ENCODE measurements around the gene STAG1.
A peak's percentile ranks its signal among the peaks of the same experiment; 100 is the strongest.

Gene STAG1

GRCh38 chr3:136545664-136546268, 206.4 kb downstream of the STAG1 start:
- TF ChIP-seq CTCF (IDR thresholded peaks at IDR 0.05; ENCODE audit: insufficient read depth, low read depth, low read length, missing control alignments) = peak; percentile 6
- H3K4me3 ChIP-seq (ENCODE audit: low read length) = no peak overlapping the region
- peak; percentile 5 for DNase-seq (ENCODE audit: low read depth)

GRCh38 chr3:136544532-136544931, 207.6 kb downstream of the STAG1 start:
- TF ChIP-seq CTCF (IDR thresholded peaks at IDR 0.05; ENCODE audit: insufficient read depth, low read depth, low read length, missing control alignments) = no peak
- no peak overlapping the region for H3K4me3 ChIP-seq (ENCODE audit: low read length)

GRCh38 chr3:136543385-136543784, 208.8 kb downstream of the STAG1 start:
- DNase-seq (ENCODE audit: low read depth) = peak; percentile 55
- no peak for TF ChIP-seq CTCF (IDR thresholded peaks at IDR 0.05; ENCODE audit: insufficient read depth, low read depth, low read length, missing control alignments)
- no peak overlapping the region for H3K4me3 ChIP-seq (ENCODE audit: low read length)

More at GRCh38 chr3:136544532-136544931, 207.6 kb downstream of the STAG1 start:
- peak; percentile 21 for DNase-seq (ENCODE audit: low read depth)

- TF ChIP-seq CTCF (IDR thresholded peaks at IDR 0.05; ENCODE audit: insufficient read depth, low read depth, low read length, missing control alignments) = no peak
- no peak for DNase-seq (ENCODE audit: low read depth)
- no peak overlapping the region for H3K4me3 ChIP-seq (ENCODE audit: low read length)
Measured at GRCh38 chr3:136535906-136536305, 216.3 kb downstream of the STAG1 start.

GRCh38 chr3:136532766-136533165, 219.4 kb downstream of the STAG1 start:
- no peak for DNase-seq (ENCODE audit: low read depth)
- no peak for TF ChIP-seq CTCF (IDR thresholded peaks at IDR 0.05; ENCODE audit: insufficient read depth, low read depth, low read length, missing control alignments)
- H3K4me3 ChIP-seq (ENCODE audit: low read length) = no peak overlapping the region

GRCh38 chr3:136518102-136518501, 234.1 kb downstream of the STAG1 start:
- H3K4me3 ChIP-seq (ENCODE audit: low read length) = no peak overlapping the region
- DNase-seq (ENCODE audit: low read depth) = no peak
- no peak for TF ChIP-seq CTCF (IDR thresholded peaks at IDR 0.05; ENCODE audit: insufficient read depth, low read depth, low read length, missing control alignments)

- no peak for DNase-seq (ENCODE audit: low read depth)
- H3K4me3 ChIP-seq (ENCODE audit: low read length) = no peak overlapping the region
- no peak for TF ChIP-seq CTCF (IDR thresholded peaks at IDR 0.05; ENCODE audit: insufficient read depth, low read depth, low read length, missing control alignments)
Measured at GRCh38 chr3:136516656-136517055, 235.5 kb downstream of the STAG1 start.
